Measurements from ENCODE around the gene CADM1. TPM values are rescaled to one million over a fixed set of nuclear protein-coding genes. Genes with fewer than 3 reads are reported as not detected.
A peak's percentile ranks its signal among the peaks of the same experiment; 100 is the strongest.

CADM1 gene
- total and polyA plus RNA-seq, 8 donors: 6.3 to 38.8 (median 24.5) TPM

- intact Hi-C loops (cut with DNase I): no loop called here
- Histone ChIP-seq H3K27ac (no peak overlapping the region), H3K9me3 (no peaks in the 10 kb centered on the region), H3K36me3 (no peaks in the 10 kb centered on the region), H3K27me3 (no peaks in the 10 kb centered on the region), H3K4me3 (no peak overlapping the region), H3K4me1 (no peaks in the 10 kb centered on the region)
- DNase-seq (no peak), ATAC-seq (no peak), FAIRE-seq (no peak)
- TF ChIP-seq CTCF (IDR thresholded peaks at IDR 0.05): no peak
- 61 to 68% methylated on average over 5 of the region's 5 CpGs for WGBS, 2 donors
Measured at GRCh38 chr11:115185931-115186330, 318.3 kb downstream of the CADM1 start.

- ATAC-seq: peak in 1 of 4 donors; percentile 36
- TF ChIP-seq CTCF (IDR thresholded peaks at IDR 0.05): no peak
Measured at GRCh38 chr11:115185507-115185906, 318.7 kb downstream of the CADM1 start.

GRCh38 chr11:115184901-115185300, 319.3 kb downstream of the CADM1 start:
- Histone ChIP-seq H3K27me3 (no peaks in the 10 kb centered on the region), H3K4me3 (no peak overlapping the region), H3K27ac (no peak overlapping the region), H3K4me1 (no peaks in the 10 kb centered on the region), H3K36me3 (no peaks in the 10 kb centered on the region), H3K9me3 (no peaks in the 10 kb centered on the region)
- no peak for TF ChIP-seq CTCF (IDR thresholded peaks at IDR 0.05)
- 66 to 79% methylated on average over 5 of the region's 5 CpGs for WGBS, 2 donors
- no peak for FAIRE-seq
- no peak for ATAC-seq
- intact Hi-C loops (cut with DNase I): no loop called here
- DNase-seq: no peak

More at GRCh38 chr11:115185507-115185906, 318.7 kb downstream of the CADM1 start:
- Histone ChIP-seq H3K4me1 (no peaks in the 10 kb centered on the region), H3K9me3 (no peaks in the 10 kb centered on the region), H3K27me3 (no peaks in the 10 kb centered on the region), H3K27ac (no peak overlapping the region), H3K36me3 (no peaks in the 10 kb centered on the region), H3K4me3 (no peak overlapping the region)
- 75 to 78% methylated on average over 4 of the region's 4 CpGs for WGBS, 2 donors
- intact Hi-C loops (cut with DNase I): no loop called here
- no peak for DNase-seq
- FAIRE-seq: no peak

GRCh38 chr11:115183830-115184229, 320.4 kb downstream of the CADM1 start:
- 68 to 76% methylated on average over 6 of the region's 6 CpGs for whole genome bisulfite sequencing, 2 donors
- Histone ChIP-seq H3K4me1 (no peaks in the 10 kb centered on the region), H3K9me3 (no peaks in the 10 kb centered on the region), H3K36me3 (no peaks in the 10 kb centered on the region), H3K27ac (no peak overlapping the region), H3K27me3 (no peaks in the 10 kb centered on the region), H3K4me3 (no peak overlapping the region)
- FAIRE-seq: no peak
- no peak for ATAC-seq
- TF ChIP-seq CTCF (IDR thresholded peaks at IDR 0.05): no peak
- intact Hi-C loops (cut with DNase I): no loop called here
- no peak for DNase-seq

GRCh38 chr11:115183136-115183535, 321.1 kb downstream of the CADM1 start:
- no peaks in the 10 kb centered on the region for H3K27me3 ChIP-seq
- ATAC-seq (no peak), FAIRE-seq (no peak), DNase-seq (no peak)
- H3K4me3 ChIP-seq: no peak overlapping the region
- intact Hi-C loops (cut with DNase I): no loop called here
- H3K36me3 ChIP-seq: no peaks in the 10 kb centered on the region
- WGBS, 2 donors: 72 to 89% methylated on average over 4 of the region's 4 CpGs
- no peaks in the 10 kb centered on the region for H3K9me3 ChIP-seq
- H3K27ac ChIP-seq: no peak overlapping the region
- H3K4me1 ChIP-seq: no peaks in the 10 kb centered on the region
- TF ChIP-seq CTCF (IDR thresholded peaks at IDR 0.05): no peak
